H1 (cell line): Measurements from ENCODE around the gene COX6A2. TPM values are rescaled to one million over a fixed set of nuclear protein-coding genes. Genes with fewer than 3 reads are reported as not detected.

ENCODE experiments used
- ASH2L ChIP-seq: fragments of 200-600, 300-600 bp; sonication (generic); IDR thresholded peaks from one replicate; pipeline ENCODE4 v1.7.1; 2017; ENCODE audit warnings: low read length
- KDM4A ChIP-seq: IDR thresholded peaks from one replicate; pipeline ENCODE4 v1.7.1; 2012; ENCODE audit warnings: low read depth, mild to moderate bottlenecking, moderate library complexity, low read length, inconsistent platforms; ENCODE audit not compliant: severe bottlenecking
- SAP30 ChIP-seq: fragments of 300-600 bp; sonication (generic); IDR thresholded peaks from 2 replicates; pipeline ENCODE4 v1.7.1; 2012; ENCODE audit warnings: low read length, moderate library complexity, mild to moderate bottlenecking, inconsistent platforms; ENCODE audit not compliant: insufficient read depth, insufficient replicate concordance
- polyA plus RNA-seq, 7 experiments: library from polyadenylated mRNA; depleted of rRNA in 3 of 7; stranded (reverse) in 5 of 7; unstranded in 2 of 7; fragments of >200 nt in 5 of 7; fragments of 200-250 nt in 2 of 7; gene quantifications; 1 replicate in 5 of 7; 2 replicates in 1 of 7; 4 replicates in 1 of 7; pipeline versions ENCODE4 v1.2.1 to v1.2.3, GENCODE V29; 2011 to 2013; ENCODE audit warnings: missing spikeins in 2 of 7, mixed read lengths in 2 of 7
- total RNA-seq: library from RNA; stranded (reverse); fragmentation: NEBNext Ultra II Directional; extraction: Animal tissue kit (Norgen Biotek cat#: 25700); gene quantifications from 2 replicates; pipeline ENCODE4 v1.2.1, GENCODE V29; 2021
- TF ChIP-seq, protein P1 (sequence below), 3 experiments: IDR thresholded peaks; 1 replicate in 2 of 3; 2 replicates in 1 of 3; pipeline versions ENCODE4 v1.5.1 to v1.6.1; 2011; ENCODE audit warnings: low read length in 3 of 3, mild to moderate bottlenecking in 3 of 3, inconsistent platforms in 2 of 3, low read depth in 1 of 3, moderate library complexity in 1 of 3; ENCODE audit not compliant: insufficient read depth in 1 of 3; ENCODE audit errors: control extremely low read depth in 1 of 3

COX6A2 gene
- total and polyA plus RNA-seq, 2 of the 8 experiments (the other 6 are each of a cell fraction or from before 2014, with no cell fraction given) = 0.79 TPM; not detected in 1

DNA sequence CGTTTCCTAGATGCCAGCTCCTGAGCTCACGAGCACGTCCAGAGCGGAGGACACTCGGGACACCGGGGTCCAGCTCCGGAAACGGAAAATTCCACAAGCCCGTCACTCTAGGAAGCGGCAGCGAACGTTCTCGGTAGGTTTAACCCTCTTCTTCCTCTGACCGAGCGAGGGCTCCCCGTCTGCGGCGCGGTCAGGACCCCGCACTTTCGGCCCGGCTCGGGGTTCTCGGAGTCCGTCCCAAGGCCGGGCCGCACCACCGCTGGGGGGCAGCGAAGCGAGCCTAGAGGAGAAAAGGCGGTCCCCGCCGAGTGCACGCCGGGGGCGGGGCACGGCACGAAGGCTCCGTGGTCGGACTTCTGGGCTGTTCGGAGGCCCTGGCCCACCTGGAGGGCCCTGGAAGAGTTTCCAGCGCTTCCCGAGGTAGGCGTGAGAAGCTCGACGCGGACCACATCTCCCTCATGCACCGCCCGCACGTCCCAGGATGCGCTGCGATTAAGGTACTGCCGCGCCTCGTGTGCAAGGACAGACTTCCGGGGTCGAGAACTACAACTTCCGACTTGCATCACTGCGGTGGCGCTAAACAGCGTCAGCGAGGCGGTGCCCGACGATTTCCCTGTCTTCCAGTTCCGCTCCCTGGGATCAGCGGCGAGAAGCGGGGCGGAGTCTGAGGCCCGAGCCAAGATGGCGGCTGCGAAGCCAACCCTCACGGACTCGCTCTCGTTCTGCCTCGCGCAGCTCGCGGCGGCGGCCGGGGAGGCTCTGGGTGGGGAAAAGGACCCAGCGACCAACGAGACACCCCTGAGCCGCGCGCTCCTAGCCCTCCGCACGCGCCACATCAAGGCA, 30.9 kb upstream of the COX6A2 start, which contains the start of gene ARMC5 (continued):
- TF ChIP-seq, protein P1, sequence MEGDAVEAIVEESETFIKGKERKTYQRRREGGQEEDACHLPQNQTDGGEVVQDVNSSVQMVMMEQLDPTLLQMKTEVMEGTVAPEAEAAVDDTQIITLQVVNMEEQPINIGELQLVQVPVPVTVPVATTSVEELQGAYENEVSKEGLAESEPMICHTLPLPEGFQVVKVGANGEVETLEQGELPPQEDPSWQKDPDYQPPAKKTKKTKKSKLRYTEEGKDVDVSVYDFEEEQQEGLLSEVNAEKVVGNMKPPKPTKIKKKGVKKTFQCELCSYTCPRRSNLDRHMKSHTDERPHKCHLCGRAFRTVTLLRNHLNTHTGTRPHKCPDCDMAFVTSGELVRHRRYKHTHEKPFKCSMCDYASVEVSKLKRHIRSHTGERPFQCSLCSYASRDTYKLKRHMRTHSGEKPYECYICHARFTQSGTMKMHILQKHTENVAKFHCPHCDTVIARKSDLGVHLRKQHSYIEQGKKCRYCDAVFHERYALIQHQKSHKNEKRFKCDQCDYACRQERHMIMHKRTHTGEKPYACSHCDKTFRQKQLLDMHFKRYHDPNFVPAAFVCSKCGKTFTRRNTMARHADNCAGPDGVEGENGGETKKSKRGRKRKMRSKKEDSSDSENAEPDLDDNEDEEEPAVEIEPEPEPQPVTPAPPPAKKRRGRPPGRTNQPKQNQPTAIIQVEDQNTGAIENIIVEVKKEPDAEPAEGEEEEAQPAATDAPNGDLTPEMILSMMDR (IDR thresholded peaks at IDR 0.05; ENCODE audit: control extremely low read depth in 1 of 3, insufficient read depth in 1 of 3, low read depth in 1 of 3, low read length in 3 of 3) = peak; percentile 29 to 34 (median 32); a peak in 3 of 4 replicates
- peak; percentile 72 for TF ChIP-seq ASH2L
- TF ChIP-seq SAP30 = peak; percentile 35
- TF ChIP-seq KDM4A = peak; percentile 99
